Motor neuron (in vitro differentiated cells): ENCODE data around the gene RBM11. TPM values are rescaled to one million over a fixed set of nuclear protein-coding genes. Genes with fewer than 3 reads are reported as not detected.

ENCODE experiments used
- ATAC-seq, 8 experiments: fragments of 200-7000 bp; cut with Tn5 transposase; replicated peaks in 6 of 8; 2 replicates each; pipeline ENCODE4 v1.8.0; 2021; ENCODE audit warnings: mild to moderate bottlenecking in 8 of 8, moderate library complexity in 8 of 8
- H3K27ac ChIP-seq, 2 donors: fragments of 250-450 bp; sonication (Bioruptor Pico); 2 replicates each; pipeline ENCODE4 v1.9.0; 2021; ENCODE audit warnings: antibody characterized with exemption in 2 of 2, mild to moderate bottlenecking in 2 of 2, moderate library complexity in 1 of 2
- H3K4me1 ChIP-seq, 2 donors: fragments of 250-450 bp; sonication (Bioruptor Pico); replicated peaks in 1 of 2; 2 replicates each; pipeline ENCODE4 v1.6.1; 2021; ENCODE audit warnings: antibody characterized with exemption in 2 of 2, mild to moderate bottlenecking in 2 of 2, moderate library complexity in 1 of 2
- H3K4me3 ChIP-seq, 5 donors: fragments of 250-450 bp; sonication (Bioruptor Pico); 2 replicates each; pipeline ENCODE4 v1.9.0; 2021; ENCODE audit warnings: antibody characterized with exemption in 5 of 5, mild to moderate bottlenecking in 5 of 5, moderate library complexity in 4 of 5
- WGBS, 10 experiments: fragments of 450-650 bp; shearing (Covaris generic); methylation state at CpG; one replicate each; pipeline ENCODE4 v1.0.0; 2022; 5-methylcytosine and 5-hydroxymethylcytosine counted together
- in situ Hi-C, 9 experiments: fragments of 400-800 bp; cut with MboI; loops; one replicate each; pipeline ENCODE4 v1.15.0; 2021; ENCODE audit warnings: low sequenced_read_pairs in 9 of 9, low pct_unique_long_range_greater_than_20kb in 2 of 9; ENCODE audit not compliant: unreplicated experiment in 9 of 9
- total RNA-seq, 8 experiments: library from RNA; unstranded; fragments of 300-600 nt; gene quantifications; 2 replicates each; pipeline versions ENCODE4 v1.2.3 to v1.2.4, GENCODE V29; 2022

The RBM11 gene
- total RNA-seq, 8 experiments from 2014 or later: 0.20 to 13.0 (median 5.8) TPM; not detected in 1

GRCh38 chr21:14275702-14276205 is 59.8 kb downstream of the RBM11 start:
- no peak overlapping the region for H3K4me3 ChIP-seq
- WGBS, 10 experiments: 17 to 92% (median 78%) methylated on average over 1 to 4 of the region's 4 CpGs
- no peak for ATAC-seq
- H3K4me1 ChIP-seq: no peaks in the 10 kb centered on the region
- in situ Hi-C loops: no loop called here
- H3K27ac ChIP-seq: no peak overlapping the region

Other genes starting within 250 kb of the RBM11 start
- not detected for gene LIPI, start 5.2 kb upstream of the RBM11 start, total RNA-seq
- gene HSPA13, start 167.0 kb downstream of the RBM11 start, total RNA-seq: 100 to 1,000 TPM in 1 of 8 experiments, 10 to 100 TPM in 7; 19.1 to 114 (median 63.5) TPM